Stimulated activated CD8-positive, alpha-beta memory T cell treated with anti-CD3 and anti-CD28 coated beads, Interleukin-12 subunit alpha, Interleukin-12 subunit beta, amount 100 ng/mL, for 4 hours (primary cell): ENCODE data around the gene EIF2B4.
"Not testable (repeated sequence)": the region's sequence is repeated elsewhere in the genome, so short reads cannot be mapped to it uniquely, and the experiment has no call there.

Experiments
- DNase-seq: peaks from one replicate; pipeline ENCODE4 v3.0.0-alpha.2; 2020; ENCODE audit warnings: low read depth

EIF2B4 gene

DNA sequence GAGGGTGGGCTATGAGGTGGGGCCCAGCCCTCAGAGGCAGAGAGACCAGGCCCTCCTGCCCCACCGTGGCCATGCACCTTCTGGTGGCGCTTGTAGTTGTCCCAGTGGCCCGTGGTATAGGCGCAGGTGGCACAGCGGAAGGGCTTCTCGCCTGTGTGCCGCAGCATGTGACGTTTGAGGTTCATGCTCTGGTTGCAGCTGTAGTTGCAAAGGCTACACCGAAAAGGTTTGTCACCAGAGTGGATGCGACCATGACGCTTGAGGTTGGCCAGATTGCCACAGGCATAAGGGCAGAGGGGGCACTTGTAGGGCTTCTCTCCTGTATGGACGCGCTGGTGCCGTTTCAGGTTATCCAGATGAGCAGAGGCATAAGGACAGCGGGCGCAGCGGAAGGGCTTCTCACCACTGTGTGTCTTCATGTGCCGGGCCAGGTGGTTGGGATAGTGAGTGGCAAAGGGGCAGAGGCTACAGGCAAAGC, 7.5 kb upstream of the EIF2B4 start:
- DNase-seq: no peak

- no peak for DNase-seq
Observed at GRCh38 chr2:27376866-27377617, 6.9 kb upstream of the EIF2B4 start.

DNA sequence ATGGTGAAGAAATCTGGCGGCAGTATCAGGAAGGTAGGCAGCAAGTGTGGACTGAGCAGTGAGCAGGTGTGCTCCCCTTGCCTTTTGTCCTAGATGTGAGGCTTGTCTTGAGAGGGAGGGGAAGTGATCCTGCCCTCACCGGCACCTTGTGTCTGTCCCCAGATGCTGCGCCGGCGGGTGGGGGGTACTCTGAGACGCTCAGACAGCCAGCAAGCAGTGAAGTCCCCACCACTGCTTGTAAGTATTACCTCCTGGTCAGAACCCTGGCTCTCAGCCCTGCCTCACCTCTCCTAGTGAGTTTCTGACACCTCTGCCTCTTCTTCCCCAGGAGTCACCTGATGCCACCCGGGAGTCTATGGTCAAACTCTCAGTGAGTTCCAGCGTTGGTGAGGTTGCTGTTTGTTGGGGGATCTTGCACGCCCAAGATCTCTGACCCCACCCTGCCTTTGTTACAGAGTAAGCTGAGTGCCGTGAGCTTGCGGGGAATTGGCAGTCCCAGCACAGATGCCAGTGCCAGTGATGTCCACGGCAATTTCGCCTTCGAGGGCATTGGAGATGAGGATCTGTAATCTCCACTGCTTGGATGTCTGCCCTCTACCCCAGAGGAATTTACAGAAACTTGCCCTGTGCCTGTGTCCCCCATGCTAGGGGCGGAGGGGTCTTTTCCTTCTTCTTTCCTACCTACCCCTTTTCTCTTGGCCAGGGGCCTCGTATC, 6.2 kb upstream of the EIF2B4 start:
- no peak for DNase-seq

DNA sequence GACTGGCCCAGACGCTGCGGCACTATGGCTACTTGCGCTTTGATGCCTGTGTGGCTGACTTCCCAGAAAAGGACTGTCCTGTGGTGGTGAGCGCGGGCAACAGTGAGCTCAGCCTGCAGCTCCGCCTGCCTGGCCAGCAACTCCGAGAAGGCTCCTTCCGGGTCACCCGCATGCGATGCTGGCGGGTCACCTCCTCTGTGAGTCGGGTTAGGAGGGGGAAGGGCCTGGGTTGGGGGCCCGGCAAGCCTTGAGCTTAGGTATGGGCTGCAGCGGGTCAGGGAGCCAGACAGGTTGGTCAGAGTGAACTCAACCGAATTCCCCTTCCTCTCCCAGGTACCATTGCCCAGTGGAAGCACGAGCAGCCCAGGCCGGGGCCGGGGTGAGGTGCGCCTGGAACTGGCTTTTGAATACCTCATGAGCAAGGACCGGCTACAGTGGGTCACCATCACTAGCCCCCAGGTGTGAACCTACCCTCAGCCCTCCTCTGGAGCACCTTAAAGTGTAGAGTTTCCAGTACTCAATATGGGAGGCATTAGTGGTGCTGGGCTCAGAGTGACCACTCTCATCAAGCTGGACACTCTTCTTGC, 5.5 kb upstream of the EIF2B4 start:
- DNase-seq: no peak

DNA sequence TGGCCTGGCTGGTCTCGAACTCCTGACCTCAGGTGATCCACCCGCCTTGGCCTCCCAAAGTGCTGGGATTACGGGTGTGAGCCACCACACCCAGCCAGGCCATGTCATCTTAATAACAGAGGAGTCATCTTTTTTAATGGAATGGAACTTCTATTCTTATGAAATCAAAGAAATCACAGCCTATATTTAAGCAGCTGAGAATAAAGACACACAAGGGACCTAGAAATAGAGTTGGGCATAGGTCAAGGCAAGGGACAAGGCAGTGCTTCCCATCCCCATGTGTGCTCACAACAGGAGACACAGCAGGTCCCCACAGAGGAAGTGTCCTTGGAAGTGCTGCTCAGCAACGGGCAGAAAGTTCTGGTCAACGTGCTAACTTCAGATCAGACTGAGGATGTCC, 3.4 kb upstream of the EIF2B4 start:
- DNase-seq: no peak

- no peak for DNase-seq
Observed at GRCh38 chr2:27372937-27373336, 2.8 kb upstream of the EIF2B4 start.

- no peak for DNase-seq
Observed at GRCh38 chr2:27370816-27371620, 880 bp upstream of the EIF2B4 start.

DNA sequence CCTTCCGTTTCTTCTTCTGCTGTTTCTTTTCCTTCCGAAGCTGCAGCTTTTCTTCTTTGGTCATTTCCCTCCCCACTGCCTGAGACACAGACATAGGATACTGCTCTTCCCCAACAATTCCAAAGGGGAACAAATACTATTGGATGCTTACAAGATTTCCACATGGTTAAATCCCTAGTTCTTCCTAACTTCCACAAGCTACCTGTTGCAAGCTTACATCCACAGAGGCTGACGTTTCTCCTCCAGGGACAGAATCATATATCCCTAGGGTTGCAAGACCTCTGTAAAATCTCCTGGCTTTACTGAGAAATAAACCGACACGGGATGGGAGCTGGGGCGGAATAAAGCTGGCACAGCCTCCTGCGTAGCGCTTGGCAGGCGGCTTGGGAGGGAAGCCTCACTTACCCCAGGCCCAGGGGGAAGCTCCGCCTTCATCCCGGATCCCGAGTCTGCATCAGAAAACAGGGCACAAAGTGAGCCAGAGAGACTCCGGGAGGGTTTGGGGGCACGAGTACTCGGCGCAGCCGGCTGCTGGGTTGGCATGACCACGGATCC, 590 bp downstream of the EIF2B4 start:
- DNase-seq: no peak

GRCh38 chr2:27363933-27364332, 6.2 kb downstream of the EIF2B4 start:
- DNase-seq: no peak

DNA sequence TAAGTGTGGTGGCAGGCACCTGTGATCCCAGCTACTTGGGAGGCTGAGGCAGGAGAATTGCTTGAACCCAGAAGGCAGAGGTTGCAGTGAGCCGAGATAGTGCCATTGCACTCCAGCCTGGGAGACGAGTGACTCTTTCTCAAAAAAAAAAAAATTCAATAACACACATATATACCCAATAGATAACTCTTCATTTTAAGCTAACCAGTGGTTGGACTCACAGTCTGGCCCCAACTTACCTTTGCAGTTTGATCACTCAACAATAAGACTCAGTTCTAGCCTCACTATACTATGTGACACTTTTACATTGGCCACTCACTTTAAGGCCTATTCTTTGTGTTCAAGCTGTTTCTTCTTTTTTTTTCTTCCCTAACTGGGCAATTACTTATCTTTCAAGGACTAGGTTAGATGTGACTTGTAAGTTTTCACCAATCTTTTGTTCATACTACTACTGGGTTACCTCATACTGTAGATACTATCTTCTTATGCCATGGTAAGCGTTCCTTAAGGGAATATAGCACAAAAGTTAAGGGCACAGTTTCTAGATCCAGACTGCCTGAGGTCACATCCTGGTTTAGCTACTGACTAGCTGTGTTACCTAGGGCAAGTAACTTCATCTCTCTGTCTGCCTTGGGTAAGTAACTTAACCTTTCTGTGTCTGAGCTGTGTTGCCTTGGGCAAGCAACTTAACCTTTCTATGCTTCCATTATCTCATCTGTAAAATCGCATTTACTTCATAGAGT, 7.3 kb downstream of the EIF2B4 start:
- DNase-seq: no peak

DNA sequence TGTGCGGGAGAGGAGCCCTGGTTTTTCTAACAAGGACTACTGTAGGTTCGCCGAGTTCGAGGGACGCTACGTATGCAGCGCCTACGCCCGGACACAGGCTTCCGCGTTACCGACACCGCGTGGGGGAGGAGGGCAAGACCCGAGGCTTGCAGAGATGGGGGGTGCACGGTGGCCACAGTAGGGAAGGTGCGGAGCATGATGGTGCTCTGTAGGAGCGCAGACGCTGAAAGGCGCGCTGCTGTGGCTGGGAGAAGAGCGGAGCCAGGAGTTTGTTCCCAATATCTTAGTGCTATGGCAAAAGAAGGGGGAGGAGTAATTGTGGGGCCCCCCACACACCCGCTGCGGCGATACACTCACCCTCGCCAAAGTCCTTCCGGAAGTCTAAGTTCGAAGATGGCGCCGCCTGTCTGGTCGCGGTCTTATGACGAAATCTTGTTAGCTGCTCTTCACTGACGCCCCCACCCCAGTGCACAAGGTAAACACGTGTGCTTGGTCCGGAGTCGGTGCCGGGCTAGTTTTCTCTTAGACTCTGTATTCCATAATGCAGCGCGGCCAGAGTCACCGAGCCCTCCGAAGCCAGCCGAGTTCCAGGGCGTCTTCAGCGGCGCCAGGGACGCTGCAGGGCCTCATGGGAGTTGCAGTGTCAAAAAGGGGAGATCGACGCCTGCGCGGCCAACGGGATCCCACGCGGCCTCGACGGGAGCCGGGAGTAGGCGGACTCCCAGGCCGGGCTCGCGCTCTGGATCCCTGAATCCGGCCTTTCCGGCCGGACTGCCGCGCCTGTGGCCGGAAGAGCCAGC, 13.6 kb downstream of the EIF2B4 start, which contains the start of gene GTF3C2:
GTF3C2 (minus strand) TSS at position 383 of the 800 bp plus-strand sequence. CDS start 13,210 bp downstream, outside the sequence.
- DNase-seq: peak; percentile 86

- no peak for DNase-seq
Observed at GRCh38 chr2:27356056-27356381, 14.1 kb downstream of the EIF2B4 start.

DNA sequence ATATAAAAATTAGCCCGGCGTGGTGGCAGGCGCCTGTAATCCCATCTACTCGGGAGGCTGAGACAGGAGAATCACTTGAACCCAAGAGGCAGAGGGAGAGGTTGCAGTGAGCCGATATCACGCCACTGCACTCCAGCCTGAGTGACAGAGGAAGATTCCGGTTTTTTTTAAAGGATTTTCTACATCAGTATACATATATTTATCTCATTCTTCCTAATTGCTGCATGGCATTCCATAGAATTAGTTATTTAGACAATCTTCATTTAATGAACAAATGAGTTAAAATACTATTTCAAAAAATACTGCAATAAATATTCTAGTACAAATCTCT, 15.6 kb downstream of the EIF2B4 start:
- no peak for DNase-seq

GRCh38 chr2:27353762-27354596, 16.2 kb downstream of the EIF2B4 start:
- DNase-seq: no peak

GRCh38 chr2:27353386-27353761, 16.8 kb downstream of the EIF2B4 start:
- not testable (repeated sequence) for DNase-seq

DNA sequence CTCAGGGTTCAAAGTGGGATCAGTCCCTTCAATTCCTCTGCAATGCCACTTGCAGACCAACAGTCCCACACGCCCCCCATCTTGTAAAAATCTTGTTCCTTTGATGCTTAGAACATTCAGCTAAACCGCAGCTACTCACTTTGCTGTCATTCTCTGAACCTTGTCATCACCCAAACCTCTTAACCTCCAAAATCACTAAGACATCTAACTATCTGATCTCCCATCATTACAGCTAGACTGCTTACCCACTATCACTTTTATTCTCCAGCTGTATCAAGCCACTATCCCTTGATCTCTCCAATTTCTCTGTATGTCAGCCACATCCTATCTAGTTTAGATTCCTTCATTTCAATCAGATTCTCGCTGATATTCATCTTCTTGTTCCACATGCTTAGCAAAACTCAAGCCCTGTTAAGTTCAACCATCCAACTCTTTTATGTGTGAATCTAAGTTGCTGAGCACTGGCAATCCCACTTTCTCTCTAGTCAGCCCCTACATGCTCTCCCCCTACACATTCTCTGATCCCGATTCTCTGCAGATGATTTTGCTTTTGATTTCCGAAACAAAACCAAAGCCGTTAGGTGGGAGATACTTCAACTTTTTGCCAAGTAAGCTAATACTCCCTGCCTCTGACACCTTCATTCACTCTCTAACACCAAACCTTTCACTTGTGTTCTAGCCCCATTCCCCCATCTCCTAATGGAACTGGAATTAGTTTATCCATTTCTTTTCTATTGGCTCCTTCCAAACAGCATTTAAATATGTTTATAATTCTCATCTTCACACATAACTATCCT, 18.1 kb downstream of the EIF2B4 start:
- no peak for DNase-seq

- no peak for DNase-seq
Observed at GRCh38 chr2:27350106-27350693, 19.9 kb downstream of the EIF2B4 start.

DNA sequence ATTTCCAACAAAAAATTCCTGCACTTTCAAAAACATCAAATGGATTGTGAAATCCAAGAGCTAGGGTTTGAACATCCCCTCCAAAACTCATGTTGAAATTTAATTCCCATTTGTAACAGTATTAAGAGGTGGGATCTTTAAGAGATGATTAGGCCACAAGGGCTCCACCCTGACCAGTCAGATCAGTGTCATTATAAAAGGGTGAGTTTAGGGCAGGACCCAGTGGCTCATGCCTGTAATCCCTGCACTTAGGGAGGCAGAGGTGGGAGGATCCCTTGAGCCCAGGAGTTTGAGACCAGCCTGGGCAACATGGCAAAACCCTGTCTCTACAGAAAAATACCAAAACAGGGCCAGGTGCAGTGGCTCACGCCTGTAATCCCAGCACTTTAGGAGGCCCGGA, 22.5 kb downstream of the EIF2B4 start:
- no peak for DNase-seq
